NCI-H2029 (cell line): ENCODE data around the gene SH3PXD2B.
"Not testable (repeated sequence)": the region's sequence is repeated elsewhere in the genome, so short reads cannot be mapped to it uniquely, and the experiment has no call there.

ENCODE experiments used
- DNase-seq: peaks from one replicate; lab custom pipeline; 2025; lab: John Stamatoyannopoulos, UW

The SH3PXD2B gene

GRCh38 chr5:172368699-172369098, 85.6 kb downstream of the SH3PXD2B start:
- DNase-seq = not testable (repeated sequence)

- DNase-seq = no peak
These were observed 88.2 kb downstream of the SH3PXD2B start for GRCh38 chr5:172365948-172366608.

- DNase-seq = no peak
These were observed 89.6 kb downstream of the SH3PXD2B start for GRCh38 chr5:172364773-172365172.

- no peak for DNase-seq
These were observed 91.6 kb downstream of the SH3PXD2B start for GRCh38 chr5:172362755-172363154.

- DNase-seq = no peak
These were observed 92.6 kb downstream of the SH3PXD2B start for GRCh38 chr5:172361566-172362238.

GRCh38 chr5:172358345-172358744, 96.0 kb downstream of the SH3PXD2B start:
- DNase-seq = no peak

- no peak for DNase-seq
These were observed 97.8 kb downstream of the SH3PXD2B start for GRCh38 chr5:172356527-172356926.

- DNase-seq = no peak
These were observed 98.3 kb downstream of the SH3PXD2B start for GRCh38 chr5:172356047-172356446.

- DNase-seq = no peak
These were observed 100.5 kb downstream of the SH3PXD2B start for GRCh38 chr5:172353846-172354245.

- DNase-seq = no peak
These were observed 101.0 kb downstream of the SH3PXD2B start for GRCh38 chr5:172353271-172353812.

- DNase-seq = not testable (repeated sequence)
These were observed 101.8 kb downstream of the SH3PXD2B start for GRCh38 chr5:172352526-172352925.

- DNase-seq = no peak
These were observed 103.0 kb downstream of the SH3PXD2B start for GRCh38 chr5:172351240-172351778.

GRCh38 chr5:172350212-172351181, 103.8 kb downstream of the SH3PXD2B start:
- no peak for DNase-seq

GRCh38 chr5:172348733-172349132, 105.6 kb downstream of the SH3PXD2B start:
- DNase-seq = not testable (repeated sequence)

- DNase-seq = no peak
These were observed 106.2 kb downstream of the SH3PXD2B start for GRCh38 chr5:172348084-172348483.

- DNase-seq = no peak
These were observed 106.8 kb downstream of the SH3PXD2B start for GRCh38 chr5:172347496-172348052.

- no peak for DNase-seq
These were observed 108.4 kb downstream of the SH3PXD2B start for GRCh38 chr5:172345881-172346280.

GRCh38 chr5:172344855-172345409, 109.4 kb downstream of the SH3PXD2B start:
- DNase-seq = no peak

GRCh38 chr5:172343741-172344140, 110.6 kb downstream of the SH3PXD2B start:
- DNase-seq = no peak

GRCh38 chr5:172342918-172343317, 111.4 kb downstream of the SH3PXD2B start:
- no peak for DNase-seq
